Cerebellar cortex (tissue), 1 donor: Measurements from ENCODE around the gene TECTB.

ENCODE experiments used
- DNase-seq: peaks from one replicate; pipeline ENCODE4 v3.0.0-alpha.2; 2015; ENCODE audit warnings: low spot score

Gene TECTB

DNA sequence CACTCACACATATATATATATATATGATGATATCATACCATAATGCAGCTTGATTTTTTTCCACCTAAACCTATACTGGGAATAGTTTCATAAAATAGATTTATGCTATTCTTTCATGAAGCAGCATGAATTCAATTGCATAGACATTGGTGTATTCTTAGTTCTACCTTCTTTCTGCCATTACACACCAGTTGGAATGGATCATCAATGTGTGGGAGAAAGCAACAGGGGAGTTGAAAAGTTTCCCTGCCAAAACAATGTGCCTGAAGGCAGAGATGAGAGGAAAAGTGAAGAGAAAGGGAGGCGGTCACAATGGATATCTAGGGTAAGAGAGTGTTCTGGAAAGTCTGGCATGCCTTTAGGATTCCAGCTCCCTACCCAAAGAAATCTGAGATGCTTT lies 65.6 kb downstream of the TECTB start:
- DNase-seq: no peak

- no peak for DNase-seq
Observed at GRCh38 chr10:112349521-112350085, 66.4 kb downstream of the TECTB start.

DNA sequence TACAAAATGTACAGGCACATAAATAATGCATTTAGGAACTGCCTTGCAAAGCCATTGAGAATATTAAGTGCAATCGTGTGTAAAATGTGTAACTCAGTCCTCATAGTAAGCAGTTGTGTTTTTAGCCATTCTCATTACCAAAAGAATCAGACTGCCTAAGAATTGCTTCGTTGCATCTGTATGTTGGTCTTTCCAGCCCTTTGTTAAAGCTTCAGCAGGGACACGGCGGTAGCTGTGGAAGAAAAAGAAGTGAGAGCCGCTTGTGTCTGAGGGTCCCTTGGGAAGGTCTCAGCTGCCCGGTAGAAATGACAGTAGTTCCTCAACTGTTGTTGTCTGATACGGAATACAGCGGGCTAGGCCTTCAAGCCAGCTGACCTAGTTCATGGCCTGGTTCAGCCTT lies 67.9 kb downstream of the TECTB start:
- no peak for DNase-seq

DNA sequence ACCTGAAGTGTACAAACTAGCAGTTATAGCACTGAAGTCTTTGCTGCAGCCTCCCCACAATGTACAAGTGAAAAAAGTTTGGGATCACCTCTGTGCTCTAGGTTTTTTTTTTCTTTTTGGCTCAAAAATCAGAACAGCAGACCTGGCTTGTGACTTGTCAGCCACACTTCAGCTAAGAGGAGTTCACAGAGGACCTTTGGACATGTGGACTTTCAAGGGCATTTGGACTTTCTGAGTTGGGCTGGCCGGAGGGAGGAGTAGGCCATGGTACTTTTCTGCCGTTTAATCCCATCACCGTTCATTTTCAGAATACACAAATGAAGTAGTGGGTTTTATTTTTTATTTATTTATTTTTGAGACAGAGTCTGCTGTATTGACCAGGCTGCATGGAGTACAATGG lies 68.8 kb downstream of the TECTB start:
- DNase-seq: no peak

DNA sequence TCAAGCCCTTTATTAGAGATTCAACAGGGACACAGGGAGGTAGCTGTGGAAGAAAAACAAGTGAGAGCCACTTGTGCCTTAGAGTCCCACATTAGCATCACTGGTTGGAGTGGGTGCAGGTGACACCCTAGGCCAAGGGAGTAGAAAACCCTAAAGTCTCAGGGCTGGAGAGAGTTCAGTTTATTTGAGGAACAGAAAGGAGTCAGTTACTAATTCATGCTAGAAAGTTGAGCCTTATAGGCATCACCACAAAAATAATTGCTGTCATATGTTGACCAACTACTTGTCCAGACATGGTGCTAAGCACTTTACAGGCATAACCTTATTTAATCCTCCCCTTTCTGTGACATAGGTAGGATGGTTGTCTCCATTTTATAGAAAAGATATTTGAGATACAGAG lies 69.8 kb downstream of the TECTB start:
- no peak for DNase-seq
